GM21723 (cell line): Measurements from ENCODE around the gene KIF19.

Experiments used
- ATAC-seq: cut with Tn5 transposase; IDR thresholded peaks from one replicate; pipeline ENCODE4 v1.9.1; 2021; ENCODE audit warnings: mild to moderate bottlenecking, moderate library complexity; ENCODE audit not compliant: unreplicated experiment

The KIF19 gene

GRCh38 chr17:74304184-74304583 lies 21.8 kb upstream of the KIF19 start:
- no peak for ATAC-seq

- ATAC-seq: no peak
These were observed 20.0 kb upstream of the KIF19 start for GRCh38 chr17:74305865-74306654.

- no peak for ATAC-seq
These were observed 17.8 kb upstream of the KIF19 start for GRCh38 chr17:74307984-74308773.

GRCh38 chr17:74309902-74310301 lies 16.1 kb upstream of the KIF19 start:
- no peak for ATAC-seq

- ATAC-seq: no peak
These were observed 11.1 kb upstream of the KIF19 start for GRCh38 chr17:74314877-74315276.

- ATAC-seq: no peak
These were observed 9.8 kb upstream of the KIF19 start for GRCh38 chr17:74316220-74316619.

- no peak for ATAC-seq
These were observed 9.0 kb upstream of the KIF19 start for GRCh38 chr17:74317071-74317470.

GRCh38 chr17:74318391-74318790 lies 7.6 kb upstream of the KIF19 start:
- no peak for ATAC-seq

- ATAC-seq: no peak
These were observed 1.5 kb upstream of the KIF19 start for GRCh38 chr17:74324521-74324920.

- no peak for ATAC-seq
These were observed 667 bp upstream of the KIF19 start for GRCh38 chr17:74325376-74325742.

GRCh38 chr17:74326506-74326905 lies 480 bp downstream of the KIF19 start:
- no peak for ATAC-seq

GRCh38 chr17:74328487-74328886 lies 2.5 kb downstream of the KIF19 start:
- no peak for ATAC-seq

GRCh38 chr17:74329378-74329777 lies 3.4 kb downstream of the KIF19 start:
- no peak for ATAC-seq

GRCh38 chr17:74330446-74330845 lies 4.4 kb downstream of the KIF19 start:
- ATAC-seq: no peak

- no peak for ATAC-seq
These were observed 6.1 kb downstream of the KIF19 start for GRCh38 chr17:74332017-74332650.

- ATAC-seq: no peak
These were observed 6.8 kb downstream of the KIF19 start for GRCh38 chr17:74332763-74333283.

- ATAC-seq: no peak
These were observed 8.5 kb downstream of the KIF19 start for GRCh38 chr17:74334393-74335039.

- ATAC-seq: no peak
These were observed 9.6 kb downstream of the KIF19 start for GRCh38 chr17:74335529-74336062.

- no peak for ATAC-seq
These were observed 10.3 kb downstream of the KIF19 start for GRCh38 chr17:74336307-74336706.

GRCh38 chr17:74337834-74338500 lies 11.9 kb downstream of the KIF19 start:
- ATAC-seq: no peak
